K562 (cell line): ENCODE data around the gene FARSA. TPM values are rescaled to one million over a fixed set of nuclear protein-coding genes. Genes with fewer than 3 reads are reported as not detected.
A peak's percentile ranks its signal among the peaks of the same experiment; 100 is the strongest.

Experiments used
- ARID1B ChIP-seq: fragments of 450-650 bp; IDR thresholded peaks from 2 replicates; pipeline ENCODE4 v1.6.1; 2016; ENCODE audit warnings: antibody characterized with exemption, mild to moderate bottlenecking, inconsistent platforms
- CHD4 ChIP-seq: fragments of 200-600 bp; sonication (generic); IDR thresholded peaks from 3 replicates; pipeline ENCODE4 v1.6.1; 2012; ENCODE audit warnings: low read depth, mild to moderate bottlenecking, mixed read lengths, low read length, inconsistent platforms; ENCODE audit not compliant: insufficient read depth, insufficient replicate concordance, poor library complexity, severe bottlenecking
- CREM ChIP-seq: IDR thresholded peaks from 2 replicates; pipeline ENCODE4 v1.6.1; 2014; ENCODE audit warnings: antibody characterized with exemption, low read depth
- E2F5 ChIP-seq: sonication (generic); formaldehyde crosslinking; IDR thresholded peaks from 2 replicates; pipeline ENCODE4 v1.8.0; 2022; ENCODE audit warnings: mild to moderate bottlenecking, missing genetic modification reagents
- E2F6 ChIP-seq, 2 experiments: IDR thresholded peaks; 2 replicates each; pipeline ENCODE4 v1.6.1; 2011; ENCODE audit warnings: borderline replicate concordance in 1 of 2, control low read depth in 1 of 2, low read depth in 1 of 2, low read length in 1 of 2, mild to moderate bottlenecking in 1 of 2, mixed read lengths in 1 of 2, moderate library complexity in 1 of 2; ENCODE audit not compliant: insufficient read depth in 1 of 2, insufficient read length in 1 of 2, poor library complexity in 1 of 2, severe bottlenecking in 1 of 2; ENCODE audit errors: extremely low read depth in 1 of 2
- GABPA ChIP-seq: fragments of 200-800 bp; sonication (Bioruptor generic); conservative IDR thresholded peaks from 2 replicates; pipeline ENCODE4 v1.6.1; 2016; ENCODE audit warnings: low read depth, missing genetic modification characterization, missing compliant biosample characterization
- MAX ChIP-seq: sonication (generic); formaldehyde crosslinking; IDR thresholded peaks from 2 replicates; pipeline ENCODE4 v1.9.0; 2022; ENCODE audit warnings: mild to moderate bottlenecking, missing genetic modification reagents
- MTA1 ChIP-seq: fragments of 450-650 bp; IDR thresholded peaks from 2 replicates; pipeline ENCODE4 v1.6.1; 2017; ENCODE audit warnings: borderline replicate concordance
- NCOA1 ChIP-seq: fragments of 450-650 bp; IDR thresholded peaks from 2 replicates; pipeline ENCODE4 v1.6.1; 2016; ENCODE audit warnings: low read depth
- NRF1 ChIP-seq, 2 experiments: fragments of 450-650 bp; IDR thresholded peaks in 1 of 2; conservative IDR thresholded peaks in 1 of 2; 2 replicates each; pipeline ENCODE4 v1.6.1; 2014; ENCODE audit warnings: mild to moderate bottlenecking in 2 of 2
- PHF8 ChIP-seq: fragments of 200-600 bp; sonication (generic); IDR thresholded peaks from 2 replicates; pipeline ENCODE4 v1.6.1; 2012; ENCODE audit warnings: mixed run types, mild to moderate bottlenecking, inconsistent platforms, low read length, moderate library complexity, borderline replicate concordance
- POLR2AphosphoS5 ChIP-seq: IDR thresholded peaks from 2 replicates; pipeline ENCODE4 v1.6.1; 2011; ENCODE audit warnings: mild to moderate bottlenecking, low read depth, low read length, moderate library complexity; ENCODE audit not compliant: control insufficient read depth, insufficient read depth
- RBM25 ChIP-seq: fragments of 200-400 bp; formaldehyde crosslinking; IDR thresholded peaks from 2 replicates; pipeline ENCODE4 v1.6.1; 2018; ENCODE audit warnings: low read length, low read depth, moderate library complexity; ENCODE audit not compliant: severe bottlenecking
- SNAPC5 ChIP-seq: fragments of 250-450 bp; sonication (Bioruptor Pico); IDR thresholded peaks from 2 replicates; pipeline ENCODE4 v1.8.0; 2021; ENCODE audit warnings: moderate library complexity, mild to moderate bottlenecking, inconsistent platforms
- STAT5A ChIP-seq: IDR thresholded peaks from 2 replicates; pipeline ENCODE4 v1.6.1; 2012; ENCODE audit warnings: low read length, inconsistent platforms, borderline replicate concordance
- TCF3 ChIP-seq: sonication (generic); formaldehyde crosslinking; IDR thresholded peaks from 2 replicates; pipeline ENCODE4 v1.4.0; 2020; ENCODE audit warnings: mild to moderate bottlenecking, missing genetic modification reagents
- TFAP4 ChIP-seq: sonication (generic); formaldehyde crosslinking; IDR thresholded peaks from 2 replicates; pipeline ENCODE4 v1.8.0; 2022; ENCODE audit warnings: missing genetic modification reagents, mild to moderate bottlenecking, moderate library complexity, borderline replicate concordance
- UBTF ChIP-seq, 2 experiments: IDR thresholded peaks; 2 replicates each; pipeline ENCODE4 v1.6.1; 2012; ENCODE audit warnings: improper control_type of control experiment in 2 of 2, low read depth in 2 of 2, low read length in 2 of 2, borderline replicate concordance in 1 of 2
- ZNF311 ChIP-seq: fragments of 250-450 bp; sonication (Bioruptor Pico); IDR thresholded peaks from 2 replicates; pipeline ENCODE4 v1.4.0; 2020; ENCODE audit warnings: mild to moderate bottlenecking, moderate library complexity
- ZNF644 ChIP-seq: fragments of 200-800 bp; sonication (Bioruptor generic); IDR thresholded peaks from 2 replicates; pipeline ENCODE4 v1.6.1; 2016; ENCODE audit warnings: low read depth, missing genetic modification characterization, missing compliant biosample characterization
- polyA plus RNA-seq, 8 experiments: library from polyadenylated mRNA; depleted of rRNA in 4 of 8; stranded (reverse) in 5 of 8; unstranded in 3 of 8; fragments of >200 nt; fragmentation: Nextera tagmentation in 2 of 8; fragmentation: Illumina TruSeq in 1 of 8; extraction: Ambion mirVana in 2 of 8; extraction: Trizol in 1 of 8; gene quantifications; 2 replicates each; pipeline versions ENCODE4 v1.2.1 to v1.2.3, GENCODE V29; 2011 to 2014; ENCODE audit warnings: inconsistent platforms in 1 of 8, missing spikeins in 1 of 8
- total RNA-seq, 7 experiments: library from RNA; depleted of rRNA in 6 of 7; stranded (reverse); fragments of >200 nt in 6 of 7; fragmentation: Illumina TruSeq in 2 of 7; extraction: Trizol in 2 of 7; gene quantifications; 2 replicates each; pipeline versions ENCODE4 v1.2.1 to v1.2.3, GENCODE V29; 2011 to 2021; ENCODE audit warnings: low replicate concordance in 1 of 7

The FARSA gene
- total and polyA plus RNA-seq, 9 of the 15 experiments (the other 6 are each of a cell fraction or from before 2014, with no cell fraction given), result 25.2 to 237 (median 89.6) TPM

- TF ChIP-seq TFAP4 (CRISPR knock-in tag) (peak; percentile 78; the same call in 1 of the 2 replicates), SNAPC5 (CRISPR knock-in tag) (no peak), NRF1 (conservative IDR thresholded peaks at IDR 0.05 in 1 of 2, IDR thresholded peaks at IDR 0.05 in 1 of 2) (peak; percentile 19 to 39; a peak in 1 of 4 replicates), MAX (CRISPR knock-in tag) (peak; percentile 2; the same call in 1 of the 2 replicates), ZNF311 (CRISPR knock-in tag) (no peak), TCF3 (CRISPR knock-in tag) (peak; percentile 50), ZNF644 (tag) (no peak), CHD4 (no peak), MTA1 (peak; percentile 18; the same call in 1 of the 2 replicates), UBTF (IDR thresholded peaks at IDR 0.05; ENCODE audit: borderline replicate concordance in 1 of 2, low read depth in 2 of 2, low read length in 2 of 2) (no peak), CREM (peak; percentile 76), POLR2AphosphoS5 (peak; percentile 50; the same call in 1 of the 2 replicates), E2F6 (IDR thresholded peaks at IDR 0.05; ENCODE audit: borderline replicate concordance in 1 of 2, extremely low read depth in 1 of 2, insufficient read depth in 1 of 2, insufficient read length in 1 of 2, low read depth in 1 of 2, low read length in 1 of 2, poor library complexity in 1 of 2, severe bottlenecking in 1 of 2) (peak; percentile 74 to 87), NCOA1 (peak; percentile 65), PHF8 (peak; percentile 50; the same call in 1 of the 2 replicates), ARID1B (peak; percentile 70), STAT5A (peak; percentile 16; the same call in 1 of the 2 replicates), GABPA (tag) (no peak), RBM25 (no peak), E2F5 (CRISPR knock-in tag) (peak; percentile 49; the same call in 1 of the 2 replicates)
Observed at GRCh38 chr19:12965017-12965811, 31.7 kb upstream of the FARSA start (continued).
